CD4-positive, alpha-beta T cell (primary cell): ENCODE results near the gene ACADS. TPM values are rescaled to one million over a fixed set of nuclear protein-coding genes. Genes with fewer than 3 reads are reported as not detected.

ENCODE experiments used
- ATAC-seq: fragments of 200-7000 bp; cut with Tn5 transposase; one replicate; pipeline ENCODE4 v1.10.0; 2022; ENCODE audit warnings: mild to moderate bottlenecking; ENCODE audit not compliant: poor library complexity
- CTCF ChIA-PET: fragments of 350-600 bp; sonication (Branson Sonifier 250); formaldehyde crosslinking; loops from one replicate; lab custom pipeline; 2021; ENCODE audit warnings: antibody characterized with exemption, inconsistent platforms; lab: Charles Lee
- POLR2A ChIA-PET: fragments of 350-600 bp; sonication (Branson Sonifier 250); formaldehyde crosslinking; loops from one replicate; lab custom pipeline; 2021; ENCODE audit warnings: antibody characterized with exemption, inconsistent platforms; lab: Charles Lee
- DNase-seq, 14 experiments: peaks; one replicate each; pipeline ENCODE4 v3.0.0-alpha.2; 2013 to 2020; ENCODE audit warnings: mixed read lengths in 2 of 14
- H3K27ac ChIP-seq, 2 donors: one replicate each; pipeline versions ENCODE4 v1.5.1 to v1.7.0; 2013; ENCODE audit warnings: low read length in 2 of 2, low read depth in 1 of 2, mild to moderate bottlenecking in 1 of 2
- H3K27me3 ChIP-seq, 2 experiments: 1 replicate in 1 of 2; 2 replicates in 1 of 2; pipeline versions ENCODE4 v1.6.1 to v1.7.0; 2013; ENCODE audit warnings: low read length in 2 of 2, control low read depth in 1 of 2, mild to moderate bottlenecking in 1 of 2, moderate library complexity in 1 of 2; ENCODE audit not compliant: insufficient read depth in 2 of 2, control insufficient read depth in 1 of 2
- H3K36me3 ChIP-seq: one replicate; pipeline ENCODE4 v1.6.1; 2013; ENCODE audit warnings: low read length, control low read depth; ENCODE audit not compliant: insufficient read depth
- H3K4me1 ChIP-seq: one replicate; pipeline ENCODE4 v1.6.1; 2013; ENCODE audit warnings: low read length, control low read depth; ENCODE audit not compliant: insufficient read depth
- H3K4me3 ChIP-seq: one replicate; pipeline ENCODE4 v1.5.1; 2013; ENCODE audit warnings: mild to moderate bottlenecking, low read length, moderate library complexity
- H3K9me3 ChIP-seq, 2 experiments: 1 replicate in 1 of 2; 2 replicates in 1 of 2; pipeline versions ENCODE4 v1.6.1 to v1.7.0; 2013; ENCODE audit warnings: low read length in 2 of 2, mild to moderate bottlenecking in 2 of 2, control low read depth in 1 of 2, moderate library complexity in 1 of 2; ENCODE audit not compliant: control insufficient read depth in 1 of 2, insufficient read depth in 1 of 2
- H3K27ac Mint-ChIP-seq: one replicate; pipeline ENCODE4 v1.8.0; 2020; ENCODE audit warnings: mixed read lengths
- H3K27me3 Mint-ChIP-seq: one replicate; pipeline ENCODE4 v1.8.0; 2021; ENCODE audit warnings: mixed read lengths
- H3K36me3 Mint-ChIP-seq: one replicate; pipeline ENCODE4 v1.8.0; 2021; ENCODE audit warnings: low read depth, mixed read lengths
- H3K4me1 Mint-ChIP-seq: one replicate; pipeline ENCODE4 v1.8.0; 2021; ENCODE audit warnings: low read depth, mixed read lengths
- H3K4me3 Mint-ChIP-seq: one replicate; pipeline ENCODE4 v1.8.0; 2020; ENCODE audit warnings: mild to moderate bottlenecking, mixed read lengths
- H3K9me3 Mint-ChIP-seq: one replicate; pipeline ENCODE4 v1.8.0; 2020; ENCODE audit warnings: mixed read lengths
- CTCF ChIP-seq: fragments of 200-600 bp; IDR thresholded peaks from one replicate; pipeline ENCODE4 v1.8.0; 2022; ENCODE audit warnings: antibody characterized with exemption, mild to moderate bottlenecking
- intact Hi-C, 2 experiments: fragments of 100-400 bp; cut with DNase I in 1 of 2; cut with micrococcal nuclease in 1 of 2; formaldehyde crosslinking; loops; one replicate each; pipeline versions ENCODE4 v1.15.1 to v1.9.0; 2023 to 2025; cut with DNase I, micrococcal nuclease
- total RNA-seq, 174 experiments: library from RNA in 2 of 174; stranded (reverse) in 2 of 174; gene quantifications; one replicate each; pipeline ENCODE4 v1.2.3 and lab custom pipeline; 2021 to 2026

ACADS gene
- total RNA-seq, 2 experiments from 2014 or later, result 8.9 to 9.2 TPM

GRCh38 chr12:120767071-120768024, 41.7 kb downstream of the ACADS start:
- H3K4me1 ChIP-seq, result no peaks in the 10 kb centered on the region
- no peak for TF ChIP-seq CTCF
- H3K27me3 ChIP-seq, result no peaks in the 10 kb centered on the region
- Mint-ChIP-seq H3K36me3 (peaks cover 93% of the 10 kb centered on the region), H3K27me3 (no peaks in the 10 kb centered on the region), H3K4me3 (no peak overlapping the region), H3K27ac (no peak overlapping the region), H3K9me3 (no peaks in the 10 kb centered on the region), H3K4me1 (peaks cover under 1% of the 10 kb centered on the region)
- CTCF ChIA-PET, result no interaction called here
- no peaks in the 10 kb centered on the region for H3K9me3 ChIP-seq
- peaks cover 74% of the 10 kb centered on the region for H3K36me3 ChIP-seq
- no peak for DNase-seq
- ATAC-seq, result no peak
- intact Hi-C loops, result loop anchor here in 1 of 2 experiments (10.0 kb wide), 1 partner anchor 337 kb away; no protein-coding TSS in a partner anchor
- no peak overlapping the region for H3K27ac ChIP-seq
- POLR2A ChIA-PET, result no interaction called here
- no peak overlapping the region for H3K4me3 ChIP-seq

GRCh38 chr12:120771097-120771496, 45.5 kb downstream of the ACADS start:
- no peak for DNase-seq
- Histone ChIP-seq H3K4me1 (peaks cover 9% of the 10 kb centered on the region), H3K4me3 (no peak overlapping the region), H3K36me3 (peaks cover 54% of the 10 kb centered on the region), H3K27me3 (no peaks in the 10 kb centered on the region), H3K27ac (no peak overlapping the region), H3K9me3 (no peaks in the 10 kb centered on the region)
- H3K4me1 Mint-ChIP-seq, result peaks cover 13% of the 10 kb centered on the region
- TF ChIP-seq CTCF, result no peak
- no peak for ATAC-seq
- POLR2A ChIA-PET, result interaction anchor here (1.0 kb wide), 1 partner anchor 133 kb away, joined by 3 read pairs; the partner anchor contains the start of gene SPPL3
- no peaks in the 10 kb centered on the region for H3K9me3 Mint-ChIP-seq
- no peak overlapping the region for H3K4me3 Mint-ChIP-seq
- H3K36me3 Mint-ChIP-seq, result peaks cover 87% of the 10 kb centered on the region
- CTCF ChIA-PET, result no interaction called here
- H3K27me3 Mint-ChIP-seq, result no peaks in the 10 kb centered on the region
- H3K27ac Mint-ChIP-seq, result peak overlapping the region; percentile 2
- intact Hi-C loops, result no loop called here

GRCh38 chr12:120774169-120774916, 48.7 kb downstream of the ACADS start:
- peak overlapping the region; percentile 62 for H3K27ac Mint-ChIP-seq
- Histone ChIP-seq H3K4me1 (peaks cover 9% of the 10 kb centered on the region), H3K36me3 (peaks cover 40% of the 10 kb centered on the region), H3K4me3 (no peak overlapping the region), H3K27ac (no peak overlapping the region), H3K27me3 (no peaks in the 10 kb centered on the region), H3K9me3 (no peaks in the 10 kb centered on the region)
- ATAC-seq (no peak), DNase-seq (peak in 1 of 14 experiments; percentile 15)
- H3K36me3 Mint-ChIP-seq, result peaks cover 82% of the 10 kb centered on the region
- no peak overlapping the region for H3K4me3 Mint-ChIP-seq
- H3K9me3 Mint-ChIP-seq, result no peaks in the 10 kb centered on the region
- ChIA-PET CTCF (no interaction called here), POLR2A (no interaction called here)
- no peak for TF ChIP-seq CTCF
- H3K4me1 Mint-ChIP-seq, result peaks cover 21% of the 10 kb centered on the region
- intact Hi-C loops, result no loop called here
- no peaks in the 10 kb centered on the region for H3K27me3 Mint-ChIP-seq
